HG02885 (cell line): ENCODE data around the gene RAC2.

ENCODE experiments used
- ATAC-seq: cut with Tn5 transposase; IDR thresholded peaks from one replicate; pipeline ENCODE4 v1.9.1; 2021; ENCODE audit warnings: mild to moderate bottlenecking; ENCODE audit not compliant: unreplicated experiment, poor library complexity

The RAC2 gene

GRCh38 chr22:37276776-37277175 is 32.7 kb upstream of the RAC2 start:
- ATAC-seq, result no peak

- ATAC-seq, result no peak
These were observed 31.6 kb upstream of the RAC2 start for GRCh38 chr22:37275622-37276021.

DNA sequence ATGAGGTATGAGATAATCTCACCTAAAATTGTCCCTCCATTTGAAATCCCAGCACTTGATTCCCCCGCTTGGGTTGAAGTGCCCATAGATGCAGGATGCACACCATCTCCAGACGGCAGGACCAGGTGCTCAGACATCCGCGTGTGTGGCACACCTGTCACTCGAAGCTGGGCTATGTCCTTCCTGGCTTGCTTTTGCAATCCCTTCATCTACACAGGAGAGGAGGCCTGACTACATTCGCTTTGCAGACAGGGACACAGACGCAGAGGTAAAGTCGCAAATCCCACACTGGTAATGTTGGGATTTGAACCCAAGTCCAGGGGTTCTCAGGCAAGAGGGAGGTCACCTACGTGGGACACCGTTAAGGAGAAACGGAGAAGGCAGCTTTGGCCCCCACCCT is 31.1 kb upstream of the RAC2 start:
- no peak for ATAC-seq

GRCh38 chr22:37274380-37274862 is 30.4 kb upstream of the RAC2 start:
- no peak for ATAC-seq

- no peak for ATAC-seq
These were observed 29.8 kb upstream of the RAC2 start for GRCh38 chr22:37273846-37274225.

- no peak for ATAC-seq
These were observed 29.2 kb upstream of the RAC2 start for GRCh38 chr22:37273126-37273845.

- ATAC-seq, result no peak
These were observed 27.0 kb upstream of the RAC2 start for GRCh38 chr22:37270928-37271650.

DNA sequence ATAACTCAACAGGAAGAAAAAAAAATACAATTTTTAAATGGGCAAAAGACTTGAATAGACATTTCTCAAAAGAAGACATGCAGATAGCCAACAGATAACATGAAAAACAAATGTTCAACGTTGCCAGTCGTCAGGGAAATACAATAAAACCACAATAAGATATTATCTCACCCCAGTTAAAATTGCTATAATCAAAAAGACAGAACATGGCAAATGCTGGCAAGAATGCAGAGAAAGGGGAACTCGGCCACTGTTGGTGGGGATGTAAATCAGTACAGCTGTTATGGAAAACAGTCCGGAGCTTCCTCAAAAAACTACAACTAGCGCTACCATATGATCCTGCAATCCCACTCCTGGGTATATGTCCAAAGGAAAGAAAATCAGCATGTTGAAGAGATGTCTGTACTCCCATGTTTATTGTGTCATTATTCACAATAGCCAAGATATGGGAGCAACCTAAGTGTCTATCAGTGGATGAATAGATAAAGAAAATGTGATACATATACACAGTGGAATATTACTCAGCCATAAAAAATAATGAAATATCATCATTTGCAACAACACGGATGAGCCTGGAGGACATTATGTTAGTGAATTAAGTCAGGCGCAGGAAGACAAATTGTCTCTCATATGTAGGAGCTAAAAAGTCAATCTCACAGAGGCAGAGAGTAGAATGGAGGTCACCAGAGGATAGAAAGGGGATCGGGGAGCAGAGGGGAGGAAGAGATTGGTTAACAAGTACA is 26.0 kb upstream of the RAC2 start:
- no peak for ATAC-seq

GRCh38 chr22:37267661-37268413 is 23.8 kb upstream of the RAC2 start:
- no peak for ATAC-seq

- ATAC-seq, result peak; percentile 84
These were observed 23.1 kb upstream of the RAC2 start for GRCh38 chr22:37267135-37267587.

- no peak for ATAC-seq
These were observed 22.6 kb upstream of the RAC2 start for GRCh38 chr22:37266581-37267134.

- ATAC-seq, result no peak
These were observed 20.2 kb upstream of the RAC2 start for GRCh38 chr22:37263966-37264887.

- no peak for ATAC-seq
These were observed 18.3 kb upstream of the RAC2 start for GRCh38 chr22:37262346-37262745.

DNA sequence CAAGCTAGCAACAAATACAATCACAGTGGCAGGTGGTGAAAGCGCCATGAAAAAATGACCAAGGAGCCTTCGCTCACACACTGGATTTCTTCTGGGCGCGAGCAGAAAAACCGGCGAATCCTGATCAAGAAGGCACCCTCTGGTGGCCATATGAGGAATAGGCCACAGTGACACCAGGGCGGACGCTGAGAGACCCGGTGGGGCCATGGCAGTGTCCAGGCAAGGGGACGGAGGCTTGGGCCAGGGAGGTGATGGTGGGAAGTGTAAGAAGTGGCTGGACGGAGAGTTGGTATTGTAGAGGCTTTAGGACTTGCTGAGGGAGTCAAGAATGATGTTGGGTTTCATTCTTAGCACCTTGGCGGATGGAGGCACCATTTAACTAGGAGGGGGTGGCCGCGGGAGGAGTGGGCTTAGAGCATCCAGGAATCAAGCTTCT is 16.9 kb upstream of the RAC2 start:
- no peak for ATAC-seq

- no peak for ATAC-seq
These were observed 16.2 kb upstream of the RAC2 start for GRCh38 chr22:37260155-37260795.

DNA sequence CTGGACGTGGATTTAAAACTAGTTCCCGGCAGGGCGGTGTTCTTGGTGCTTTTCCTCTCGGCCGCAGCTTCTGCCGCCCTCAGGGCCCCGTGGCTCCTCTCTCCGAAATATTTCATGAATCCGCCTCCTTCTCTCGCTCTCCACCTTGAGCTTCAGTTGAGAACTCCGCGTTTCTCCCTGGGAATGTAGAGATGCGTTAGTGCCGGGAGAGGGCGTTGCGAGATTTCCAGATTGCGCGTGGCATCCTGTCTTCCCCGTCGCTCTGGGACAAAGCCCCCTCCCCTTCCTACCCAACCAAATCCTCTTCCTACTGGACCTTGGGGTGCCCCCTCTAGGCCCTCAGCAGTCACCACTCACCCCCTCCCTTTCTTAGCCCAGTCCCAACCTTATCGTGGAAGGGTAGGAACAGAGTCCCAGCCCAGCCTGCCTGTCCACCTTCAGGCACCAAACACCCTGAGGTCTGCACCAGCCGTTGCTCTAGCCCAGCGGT is 15.5 kb upstream of the RAC2 start:
- no peak for ATAC-seq

DNA sequence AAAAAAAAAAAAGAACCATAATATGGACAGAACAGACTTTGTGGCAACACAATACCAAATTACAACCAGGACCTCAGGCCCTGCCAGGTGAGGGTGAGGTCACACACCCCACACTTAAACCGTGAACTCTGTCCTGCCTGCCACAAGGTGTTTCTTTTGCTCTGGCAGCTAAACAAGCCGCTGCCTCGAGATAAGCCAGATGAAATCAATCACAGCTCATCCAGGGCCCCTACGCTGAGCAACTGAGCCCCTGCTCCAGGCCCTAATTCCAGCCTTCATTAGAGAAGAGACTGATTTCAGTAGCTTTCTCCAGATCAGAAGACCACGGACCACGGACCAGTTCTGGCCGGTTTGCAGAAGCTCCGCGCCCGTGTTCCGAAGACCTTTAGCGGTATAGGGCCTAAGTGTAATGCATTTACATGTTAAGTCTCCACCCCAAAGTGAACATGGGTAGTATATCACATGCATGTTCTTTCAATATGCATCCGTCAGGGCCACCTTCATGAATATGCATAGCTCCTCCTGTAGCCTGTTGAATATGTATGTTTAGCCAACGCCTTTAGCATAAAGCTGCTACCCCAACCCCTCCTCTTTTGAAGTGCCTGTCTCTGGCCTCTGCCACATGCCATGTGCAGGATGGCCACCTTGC is 14.8 kb upstream of the RAC2 start:
- no peak for ATAC-seq
